GM18505 (cell line): ENCODE results near the gene TMEM106B.

Source experiments
- ATAC-seq: cut with Tn5 transposase; IDR thresholded peaks from one replicate; pipeline ENCODE4 v1.9.1; 2021; ENCODE audit not compliant: unreplicated experiment
- POLR2A ChIP-seq: IDR thresholded peaks from 4 replicates; pipeline ENCODE4 v1.6.1; 2011; ENCODE audit warnings: borderline replicate concordance; ENCODE audit not compliant: insufficient read depth, insufficient read length; ENCODE audit errors: extremely low read depth

Gene TMEM106B

GRCh38 chr7:12291870-12292269 is 80.8 kb downstream of the TMEM106B start:
- ATAC-seq = peak; percentile 47
- TF ChIP-seq POLR2A = no peak
